ENCODE measurements around the gene FBXW4. TPM values are rescaled to one million over a fixed set of nuclear protein-coding genes. Genes with fewer than 3 reads are reported as not detected.
A peak's percentile ranks its signal among the peaks of the same experiment; 100 is the strongest.

The FBXW4 gene
- total and polyA plus RNA-seq, 9 of the 15 experiments (the other 6 are each of a cell fraction or from before 2014, with no cell fraction given) = 1.0 to 10.6 (median 5.4) TPM

DNA sequence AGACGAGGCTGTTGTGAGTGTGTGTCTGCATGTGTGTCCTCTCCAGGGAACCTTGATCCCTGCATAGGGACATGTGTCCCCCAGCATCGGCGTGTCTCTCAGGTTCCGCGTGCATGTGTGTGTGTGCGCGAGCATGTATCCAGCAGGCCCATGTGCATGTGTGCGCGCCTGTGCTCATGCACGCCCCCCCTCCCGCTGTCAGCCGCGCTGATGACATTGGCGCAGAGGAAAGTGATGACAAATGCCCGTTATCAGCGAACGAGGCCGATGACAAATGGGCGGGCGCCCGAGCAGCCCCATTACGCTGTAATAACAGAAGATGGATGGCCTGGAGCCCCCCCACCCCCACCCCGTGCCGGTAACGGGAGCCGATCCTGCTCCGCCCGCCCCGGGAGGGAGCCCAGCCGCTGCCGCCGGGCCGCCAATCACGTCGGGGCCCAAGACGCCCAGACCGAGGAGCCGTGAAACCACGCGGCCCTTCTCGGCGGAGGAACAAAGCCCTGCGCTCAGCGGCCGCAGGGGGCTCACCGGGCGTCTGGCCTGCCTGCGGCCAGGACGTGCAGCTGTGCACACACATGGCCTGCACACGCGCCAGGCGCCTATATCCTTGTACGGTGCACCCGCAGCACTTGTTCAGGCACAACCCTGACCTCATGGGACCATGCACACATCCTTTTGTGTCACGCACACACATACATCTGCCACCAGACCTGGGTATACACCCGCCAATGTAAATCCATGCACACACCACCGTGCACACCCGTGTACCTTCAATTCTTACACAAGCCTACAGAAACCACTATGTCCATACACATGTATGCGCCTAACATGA is 128.4 kb downstream of the FBXW4 start (continued):
- TF ChIP-seq HNRNPL (IDR thresholded peaks at IDR 0.05; ENCODE audit: low read depth, low read length) (no peak), HDAC2 (IDR thresholded peaks at IDR 0.05) (no peak), ZFP36 (IDR thresholded peaks at IDR 0.05; ENCODE audit: low read depth, low read length, partially characterized antibody) (no peak), LARP7 (IDR thresholded peaks at IDR 0.05) (no peak), HDAC3 (IDR thresholded peaks at IDR 0.05; ENCODE audit: borderline replicate concordance, partially characterized antibody) (no peak), EHMT2 (IDR thresholded peaks at IDR 0.05) (no peak), DMBX1 (CRISPR knock-in tag; IDR thresholded peaks at IDR 0.05; ENCODE audit: borderline replicate concordance) (no peak), ZSCAN32 (CRISPR knock-in tag; IDR thresholded peaks at IDR 0.05) (no peak), PKNOX1 (IDR thresholded peaks at IDR 0.05) (peak; percentile 88), SNIP1 (IDR thresholded peaks at IDR 0.05; ENCODE audit: low read depth) (no peak), NCOR1 (IDR thresholded peaks at IDR 0.05) (no peak), MXI1 (IDR thresholded peaks at IDR 0.05; ENCODE audit: low read depth, low read length) (no peak), ZBTB43 (CRISPR knock-in tag; IDR thresholded peaks at IDR 0.05) (no peak), HSF4 (CRISPR knock-in tag; IDR thresholded peaks at IDR 0.05; ENCODE audit: borderline replicate concordance) (no peak), ZNF354B (CRISPR knock-in tag; IDR thresholded peaks at IDR 0.05) (no peak), RCOR1 (IDR thresholded peaks at IDR 0.05; ENCODE audit: borderline replicate concordance in 1 of 2, low read depth in 2 of 2, low read length in 2 of 2) (peak in 1 of 2 experiments; percentile 59; a peak in 2 of 4 replicates), ATF3 (IDR thresholded peaks at IDR 0.05) (peak; percentile 65), ATF3 (CRISPR knock-in tag; conservative IDR thresholded peaks at IDR 0.05) (no peak), ZNF224 (CRISPR knock-in tag; IDR thresholded peaks at IDR 0.05) (no peak), ZNF764 (CRISPR knock-in tag; IDR thresholded peaks at IDR 0.05; ENCODE audit: low read depth) (no peak), PHF8 (IDR thresholded peaks at IDR 0.05; ENCODE audit: borderline replicate concordance, low read length) (peak; percentile 26; the same call in 1 of the 2 replicates), XRCC4 (IDR thresholded peaks at IDR 0.05; ENCODE audit: extremely low read depth, insufficient read depth, insufficient read length) (no peak), EP400 (IDR thresholded peaks at IDR 0.05) (peak; percentile 45; the same call in 1 of the 2 replicates)
- TF ChIP-seq, protein P1, sequence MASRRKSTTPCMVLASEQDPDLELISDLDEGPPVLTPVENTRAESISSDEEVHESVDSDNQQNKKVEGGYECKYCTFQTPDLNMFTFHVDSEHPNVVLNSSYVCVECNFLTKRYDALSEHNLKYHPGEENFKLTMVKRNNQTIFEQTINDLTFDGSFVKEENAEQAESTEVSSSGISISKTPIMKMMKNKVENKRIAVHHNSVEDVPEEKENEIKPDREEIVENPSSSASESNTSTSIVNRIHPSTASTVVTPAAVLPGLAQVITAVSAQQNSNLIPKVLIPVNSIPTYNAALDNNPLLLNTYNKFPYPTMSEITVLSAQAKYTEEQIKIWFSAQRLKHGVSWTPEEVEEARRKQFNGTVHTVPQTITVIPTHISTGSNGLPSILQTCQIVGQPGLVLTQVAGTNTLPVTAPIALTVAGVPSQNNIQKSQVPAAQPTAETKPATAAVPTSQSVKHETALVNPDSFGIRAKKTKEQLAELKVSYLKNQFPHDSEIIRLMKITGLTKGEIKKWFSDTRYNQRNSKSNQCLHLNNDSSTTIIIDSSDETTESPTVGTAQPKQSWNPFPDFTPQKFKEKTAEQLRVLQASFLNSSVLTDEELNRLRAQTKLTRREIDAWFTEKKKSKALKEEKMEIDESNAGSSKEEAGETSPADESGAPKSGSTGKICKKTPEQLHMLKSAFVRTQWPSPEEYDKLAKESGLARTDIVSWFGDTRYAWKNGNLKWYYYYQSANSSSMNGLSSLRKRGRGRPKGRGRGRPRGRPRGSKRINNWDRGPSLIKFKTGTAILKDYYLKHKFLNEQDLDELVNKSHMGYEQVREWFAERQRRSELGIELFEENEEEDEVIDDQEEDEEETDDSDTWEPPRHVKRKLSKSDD (conservative IDR thresholded peaks at IDR 0.05; ENCODE audit: low read length) = no peak

Data from K562 (cell line).